Trophoblast cell (in vitro differentiated cells and primary cell): Measurements from ENCODE around the gene SFTPB.

Source experiments
- DNase-seq, 2 donors: peaks; one replicate each; pipeline ENCODE4 v3.0.0-alpha.2; 2016
- H2AFZ ChIP-seq: 2 replicates; pipeline ENCODE4 v1.6.1; 2013; ENCODE audit warnings: low read length, moderate library complexity, mild to moderate bottlenecking; ENCODE audit not compliant: insufficient read depth, poor library complexity
- H2AK5ac ChIP-seq: 2 replicates; pipeline ENCODE4 v1.6.1; 2013; ENCODE audit warnings: mild to moderate bottlenecking, low read length
- H2BK120ac ChIP-seq: 2 replicates; pipeline ENCODE4 v1.6.1; 2013; ENCODE audit warnings: low read length, mild to moderate bottlenecking, moderate library complexity; ENCODE audit not compliant: insufficient read depth, poor library complexity
- H2BK12ac ChIP-seq: 2 replicates; pipeline ENCODE4 v1.6.1; 2013; ENCODE audit warnings: mild to moderate bottlenecking, low read length, moderate library complexity
- H2BK5ac ChIP-seq: 2 replicates; pipeline ENCODE4 v1.6.1; 2013; ENCODE audit warnings: low read length, low read depth, moderate library complexity, mild to moderate bottlenecking; ENCODE audit not compliant: poor library complexity
- H3K14ac ChIP-seq: 2 replicates; pipeline ENCODE4 v1.6.1; 2013; ENCODE audit warnings: mild to moderate bottlenecking, low read length
- H3K18ac ChIP-seq: 2 replicates; pipeline ENCODE4 v1.6.1; 2013; ENCODE audit warnings: mild to moderate bottlenecking, low read length
- H3K23ac ChIP-seq: 2 replicates; pipeline ENCODE4 v1.6.1; 2013; ENCODE audit warnings: low read length
- H3K27ac ChIP-seq: 2 replicates; pipeline ENCODE4 v1.5.1; 2013; ENCODE audit warnings: low read depth, mild to moderate bottlenecking, inconsistent platforms, low read length, moderate library complexity
- H3K27me3 ChIP-seq: 2 replicates; pipeline ENCODE4 v1.6.1; 2013; ENCODE audit warnings: inconsistent platforms, mild to moderate bottlenecking, low read length, moderate library complexity; ENCODE audit not compliant: insufficient read depth
- H3K36me3 ChIP-seq, 2 experiments: 1 replicate in 1 of 2; 2 replicates in 1 of 2; pipeline ENCODE4 v1.6.1; 2013; ENCODE audit warnings: low read length in 2 of 2, mild to moderate bottlenecking in 2 of 2, moderate library complexity in 1 of 2; ENCODE audit not compliant: insufficient read depth in 2 of 2, control insufficient read depth in 1 of 2
- H3K4ac ChIP-seq: 2 replicates; pipeline ENCODE4 v1.6.1; 2013; ENCODE audit warnings: low read depth, mild to moderate bottlenecking, low read length, moderate library complexity
- H3K4me1 ChIP-seq, 2 experiments: 1 replicate in 1 of 2; 2 replicates in 1 of 2; pipeline ENCODE4 v1.6.1; 2013; ENCODE audit warnings: low read length in 2 of 2, mild to moderate bottlenecking in 2 of 2, moderate library complexity in 1 of 2; ENCODE audit not compliant: insufficient read depth in 2 of 2, control insufficient read depth in 1 of 2
- H3K4me2 ChIP-seq: 2 replicates; pipeline ENCODE4 v1.6.1; 2013; ENCODE audit warnings: inconsistent platforms, mild to moderate bottlenecking, low read length, moderate library complexity
- H3K4me3 ChIP-seq: 2 replicates; pipeline ENCODE4 v1.5.1; 2013; ENCODE audit warnings: mild to moderate bottlenecking, low read depth, low read length, inconsistent platforms
- H3K79me1 ChIP-seq: one replicate; pipeline ENCODE4 v1.6.1; 2013; ENCODE audit warnings: low read length
- H3K79me2 ChIP-seq: 2 replicates; pipeline ENCODE4 v1.6.1; 2013; ENCODE audit warnings: low read length, mild to moderate bottlenecking; ENCODE audit not compliant: control insufficient read depth, insufficient read depth, poor library complexity
- H3K9ac ChIP-seq: 2 replicates; pipeline ENCODE4 v1.6.1; 2013; ENCODE audit warnings: mild to moderate bottlenecking, low read length
- H3K9me3 ChIP-seq: 2 replicates; pipeline ENCODE4 v1.6.1; 2013; ENCODE audit warnings: low read depth, mild to moderate bottlenecking, control low read depth, inconsistent platforms, low read length; ENCODE audit not compliant: insufficient read depth
- H4K12ac ChIP-seq: 2 replicates; pipeline ENCODE4 v1.6.1; 2013; ENCODE audit warnings: low read depth, mild to moderate bottlenecking, low read length, moderate library complexity
- H4K8ac ChIP-seq: 2 replicates; pipeline ENCODE4 v1.6.1; 2013; ENCODE audit warnings: low read depth, mild to moderate bottlenecking, low read length, moderate library complexity
- H4K91ac ChIP-seq: one replicate; pipeline ENCODE4 v1.6.1; 2013; ENCODE audit warnings: low read depth, mild to moderate bottlenecking, low read length, moderate library complexity
- WGBS: extraction: QIAGEN DNeasy Blood & Tissue Kit; methylation state at CpG from one replicate; pipeline ENCODE4 v1.1.7; 2013; ENCODE audit warnings: missing lambda C conversion rate; ENCODE audit not compliant: insufficient read length, insufficient coverage; ENCODE audit errors: extremely low coverage; 5-methylcytosine and 5-hydroxymethylcytosine counted together

Gene SFTPB

DNA sequence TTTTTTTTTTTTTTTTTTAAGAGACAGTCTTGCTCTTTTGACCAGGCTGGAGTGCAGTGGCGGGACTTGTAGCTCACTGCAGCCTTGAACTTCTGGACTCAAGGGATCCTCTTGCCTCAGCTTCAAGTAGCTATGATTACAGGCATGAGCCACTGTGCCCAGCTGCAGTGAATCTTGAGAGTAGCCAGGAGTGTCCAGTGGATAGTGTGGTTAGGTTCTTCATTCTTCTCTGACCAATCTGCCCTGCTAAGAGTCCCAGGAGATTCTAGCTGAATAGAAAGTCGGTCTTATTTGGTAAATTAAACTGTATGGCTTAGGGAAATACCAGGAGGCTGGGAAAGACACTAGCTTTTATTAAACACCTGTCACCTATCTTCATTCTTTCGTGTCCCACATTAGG is 36.7 kb downstream of the SFTPB start:
- Histone ChIP-seq H3K9me3 (no peaks in the 10 kb centered on the region), H4K8ac (no peak overlapping the region), H2AK5ac (no peak overlapping the region), H3K18ac (no peak overlapping the region), H3K27me3 (no peaks in the 10 kb centered on the region), H2BK12ac (no peak overlapping the region), H3K79me2 (no peaks in the 10 kb centered on the region), H3K4me1 (no peaks in the 10 kb centered on the region), H3K4me3 (no peak overlapping the region), H2AFZ (no peak overlapping the region), H2BK5ac (no peak overlapping the region), H3K4me2 (no peak overlapping the region), H3K23ac (no peak overlapping the region), H3K14ac (no peak overlapping the region), H4K91ac (no peak overlapping the region), H2BK120ac (no peak overlapping the region), H3K36me3 (peaks cover 55 to 67% of the 10 kb centered on the region in 2 experiments), H3K4ac (no peak overlapping the region), H3K27ac (no peak overlapping the region), H3K79me1 (no peaks in the 10 kb centered on the region), H3K9ac (no peak overlapping the region), H4K12ac (no peak overlapping the region)
- no CpG with 5 or more reads among the region's 3 CpGs for WGBS
- DNase-seq = no peak

- Histone ChIP-seq H3K4ac (no peak overlapping the region), H3K4me1 (no peaks in the 10 kb centered on the region), H3K27me3 (no peaks in the 10 kb centered on the region), H4K8ac (no peak overlapping the region), H3K27ac (no peak overlapping the region), H4K91ac (no peak overlapping the region), H3K18ac (no peak overlapping the region), H3K4me3 (no peak overlapping the region), H2AFZ (no peak overlapping the region), H3K4me2 (no peak overlapping the region), H2BK120ac (no peak overlapping the region), H4K12ac (no peak overlapping the region), H3K79me2 (no peaks in the 10 kb centered on the region), H2BK5ac (no peak overlapping the region), H2AK5ac (no peak overlapping the region), H3K36me3 (peaks cover 62 to 74% of the 10 kb centered on the region in 2 experiments), H3K23ac (no peak overlapping the region), H3K79me1 (no peaks in the 10 kb centered on the region), H2BK12ac (no peak overlapping the region), H3K14ac (no peak overlapping the region), H3K9me3 (no peaks in the 10 kb centered on the region), H3K9ac (no peak overlapping the region)
- no CpG with 5 or more reads among the region's 2 CpGs for WGBS
- no peak for DNase-seq
Observed at GRCh38 chr2:85628658-85629057, 39.3 kb downstream of the SFTPB start.

DNA sequence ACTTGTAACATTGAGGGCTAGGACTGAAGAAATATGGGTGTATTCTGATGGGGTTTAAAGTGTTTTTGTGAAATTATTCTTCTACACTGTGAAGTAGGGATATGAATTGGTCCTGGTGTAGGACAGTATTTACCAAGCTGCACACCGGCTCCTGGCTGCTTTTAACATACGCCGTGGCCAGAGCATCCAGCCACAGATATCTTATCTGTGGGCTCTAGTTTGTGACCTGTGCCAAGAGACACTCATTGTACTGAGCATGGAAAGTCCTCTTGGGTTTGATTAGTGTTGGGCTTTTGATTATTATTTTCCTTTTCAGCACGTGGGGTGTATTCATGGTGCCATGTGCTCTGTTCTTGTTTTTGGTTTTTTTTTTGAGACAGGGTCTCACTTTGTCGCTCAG is 44.0 kb downstream of the SFTPB start:
- Histone ChIP-seq H2AFZ (no peak overlapping the region), H2BK5ac (no peak overlapping the region), H3K36me3 (peaks cover 51 to 72% of the 10 kb centered on the region in 2 experiments), H2BK120ac (no peak overlapping the region), H2BK12ac (no peak overlapping the region), H3K9ac (no peak overlapping the region), H3K4ac (no peak overlapping the region), H3K27me3 (no peaks in the 10 kb centered on the region), H3K4me2 (no peak overlapping the region), H2AK5ac (no peak overlapping the region), H4K12ac (no peak overlapping the region), H3K79me1 (no peaks in the 10 kb centered on the region), H4K8ac (no peak overlapping the region), H3K4me1 (no peaks in the 10 kb centered on the region), H4K91ac (no peak overlapping the region), H3K27ac (no peak overlapping the region), H3K18ac (no peak overlapping the region), H3K23ac (no peak overlapping the region), H3K9me3 (no peaks in the 10 kb centered on the region), H3K4me3 (no peak overlapping the region), H3K79me2 (no peaks in the 10 kb centered on the region), H3K14ac (no peak overlapping the region)
- WGBS = no CpG with 5 or more reads among the region's 5 CpGs
- DNase-seq = no peak

DNA sequence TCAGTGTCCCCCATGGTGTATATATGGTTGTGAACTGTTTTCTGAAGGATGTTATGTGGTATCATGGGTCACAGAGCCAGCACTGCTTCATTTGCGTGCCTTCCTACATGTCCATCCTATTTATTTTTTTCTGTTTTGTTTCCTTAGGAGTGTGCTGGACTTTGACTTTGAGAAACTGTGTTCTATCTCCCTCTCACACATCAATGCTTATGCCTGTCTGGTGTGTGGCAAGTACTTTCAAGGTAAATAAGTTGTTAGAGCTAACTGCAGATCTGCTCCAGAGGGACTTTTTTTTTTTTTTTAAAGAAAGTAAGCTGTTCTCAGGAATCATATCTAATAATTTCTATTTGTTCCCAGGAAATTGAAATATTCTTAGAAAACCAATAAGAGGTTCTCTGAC is 46.7 kb downstream of the SFTPB start:
- Histone ChIP-seq H3K4me2 (no peak overlapping the region), H3K79me1 (no peaks in the 10 kb centered on the region), H2BK12ac (no peak overlapping the region), H3K9me3 (no peaks in the 10 kb centered on the region), H2BK120ac (no peak overlapping the region), H3K4ac (no peak overlapping the region), H3K4me3 (no peak overlapping the region), H3K27ac (no peak overlapping the region), H4K8ac (no peak overlapping the region), H2BK5ac (no peak overlapping the region), H3K27me3 (no peaks in the 10 kb centered on the region), H3K36me3 (peaks cover 37 to 56% of the 10 kb centered on the region in 2 experiments), H2AFZ (no peak overlapping the region), H3K9ac (no peak overlapping the region), H2AK5ac (no peak overlapping the region), H4K91ac (no peak overlapping the region), H3K23ac (no peak overlapping the region), H3K14ac (no peak overlapping the region), H3K18ac (no peak overlapping the region), H3K79me2 (peaks cover under 1% of the 10 kb centered on the region), H4K12ac (no peak overlapping the region), H3K4me1 (no peaks in the 10 kb centered on the region)
- DNase-seq = no peak
- no CpG with 5 or more reads among the region's 1 CpG for WGBS
